HG03039 (cell line): ENCODE measurements around the gene PROB1.

Source experiments
- ATAC-seq: cut with Tn5 transposase; IDR thresholded peaks from one replicate; pipeline ENCODE4 v1.9.1; 2021; ENCODE audit warnings: mild to moderate bottlenecking, moderate library complexity; ENCODE audit not compliant: unreplicated experiment

PROB1 gene

GRCh38 chr5:139343476-139343875 is 51.4 kb downstream of the PROB1 start:
- ATAC-seq, result no peak

DNA sequence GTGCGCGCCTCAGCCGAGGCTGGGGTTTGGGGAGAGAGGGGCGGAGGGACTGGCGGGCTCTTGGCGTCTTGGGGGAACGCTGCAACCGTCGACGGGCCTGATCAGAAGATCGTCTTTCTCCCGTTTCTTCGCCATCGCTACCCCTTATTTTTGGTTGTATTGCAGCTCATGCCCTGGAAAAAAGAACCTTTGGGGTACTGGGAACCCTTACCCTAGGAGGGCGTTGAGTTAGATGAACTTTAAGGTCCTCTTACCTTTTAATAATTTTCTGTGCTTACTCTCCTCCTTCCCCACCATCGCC is 52.5 kb downstream of the PROB1 start:
- peak; percentile 37 for ATAC-seq

GRCh38 chr5:139341689-139342422 is 53.0 kb downstream of the PROB1 start, which contains the start of gene PAIP2:
Gene PAIP2, plus strand, starts transcription at chr5:139341854. Its CDS starts 21,931 bp downstream, at chr5:139363785.
- ATAC-seq, result peak; percentile 87

DNA sequence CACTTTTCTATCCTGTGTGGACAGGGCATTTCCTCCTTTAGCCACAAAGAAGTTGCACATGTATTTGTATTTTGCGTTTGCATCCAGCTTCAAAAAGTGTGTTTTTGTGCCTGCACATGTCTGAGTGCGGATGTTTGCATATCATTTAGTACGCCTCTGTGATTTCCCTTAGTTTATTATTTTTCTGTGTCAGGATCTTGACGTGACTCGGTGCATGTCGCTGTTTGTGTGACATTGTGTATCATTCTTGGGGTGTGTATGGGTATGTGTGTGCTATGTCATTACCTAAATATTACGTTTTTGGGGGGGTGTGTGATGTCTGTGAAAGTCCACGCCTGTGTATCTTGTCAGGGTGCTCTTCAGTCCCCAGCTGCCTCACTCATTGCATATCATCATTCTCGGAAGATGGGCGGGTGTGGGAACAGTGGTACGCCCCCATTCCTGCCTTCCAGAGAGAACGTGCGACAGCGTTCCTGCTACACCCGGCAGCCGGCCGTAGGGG is 53.7 kb downstream of the PROB1 start:
- no peak for ATAC-seq
